AG10803 (cell line): ENCODE results near the gene SOST.

ENCODE experiments used
- DNase-seq: peaks from one replicate; pipeline ENCODE4 v3.0.0; 2010; ENCODE audit warnings: low read depth
- H3K4me3 ChIP-seq: 2 replicates; pipeline ENCODE4 v1.5.1; 2011; ENCODE audit warnings: mild to moderate bottlenecking, low read length, control low read depth
- CTCF ChIP-seq: conservative IDR thresholded peaks from 2 replicates; pipeline ENCODE4 v1.5.1; 2011; ENCODE audit warnings: mild to moderate bottlenecking, low read length, control low read depth, inconsistent platforms

The SOST gene

GRCh38 chr17:43791589-43791988 lies 33.0 kb upstream of the SOST start:
- no peak for TF ChIP-seq CTCF
- peak; percentile 65 for DNase-seq
- no peak overlapping the region for H3K4me3 ChIP-seq

- TF ChIP-seq CTCF = no peak
- no peak overlapping the region for H3K4me3 ChIP-seq
- no peak for DNase-seq
Observed at GRCh38 chr17:43790311-43790940, 31.8 kb upstream of the SOST start.

- H3K4me3 ChIP-seq = no peak overlapping the region
- no peak for TF ChIP-seq CTCF
- DNase-seq = no peak
Observed at GRCh38 chr17:43789482-43789881, 30.9 kb upstream of the SOST start.

GRCh38 chr17:43788540-43788939 lies 29.9 kb upstream of the SOST start:
- TF ChIP-seq CTCF = no peak
- DNase-seq = no peak
- no peak overlapping the region for H3K4me3 ChIP-seq

- TF ChIP-seq CTCF = no peak
- no peak overlapping the region for H3K4me3 ChIP-seq
- no peak for DNase-seq
Observed at GRCh38 chr17:43787728-43788127, 29.1 kb upstream of the SOST start.

- no peak for TF ChIP-seq CTCF
- H3K4me3 ChIP-seq = no peak overlapping the region
- DNase-seq = peak; percentile 85
Observed at GRCh38 chr17:43784628-43785101, 26.1 kb upstream of the SOST start.

GRCh38 chr17:43784068-43784467 lies 25.5 kb upstream of the SOST start:
- no peak overlapping the region for H3K4me3 ChIP-seq
- TF ChIP-seq CTCF = no peak
- DNase-seq = peak; percentile 86
